ENCODE data around the gene CNTNAP5. TPM values are rescaled to one million over a fixed set of nuclear protein-coding genes. Genes with fewer than 3 reads are reported as not detected.

Gene CNTNAP5
- total RNA-seq, 1 donor from 2014 or later = not detected

GRCh38 chr2:124079045-124079444 lies 54.0 kb downstream of the CNTNAP5 start:
- H3K27ac ChIP-seq = no peak overlapping the region
- H3K4me1 Mint-ChIP-seq = no peaks in the 10 kb centered on the region
- H2AFZ ChIP-seq (replicated peaks) = no peak overlapping the region
- peaks cover 2% of the 10 kb centered on the region for H3K27me3 Mint-ChIP-seq (ENCODE audit: insufficient read depth, low read depth)
- H3K9me3 ChIP-seq (ENCODE audit: low read depth) = no peaks in the 10 kb centered on the region
- H3K79me2 ChIP-seq (ENCODE audit: low read depth) = no peaks in the 10 kb centered on the region
- H3K27ac Mint-ChIP-seq = no peak overlapping the region
- H3K36me3 ChIP-seq = no peaks in the 10 kb centered on the region
- DNase-seq (ENCODE audit: low spot score) = no peak
- H3K27me3 ChIP-seq = no peaks in the 10 kb centered on the region
- no peak overlapping the region for H3K4me3 ChIP-seq
- H3K9me3 Mint-ChIP-seq = peaks cover 3% of the 10 kb centered on the region
- TF ChIP-seq CTCF (IDR thresholded peaks at IDR 0.05) = no peak
- no peak for TF ChIP-seq EZH2 (IDR thresholded peaks at IDR 0.05)
- TF ChIP-seq EZH2phosphoT487 (IDR thresholded peaks at IDR 0.05) = no peak
- H3K9ac ChIP-seq = no peak overlapping the region
- no peak overlapping the region for H3K4me3 Mint-ChIP-seq
- H4K20me1 ChIP-seq (ENCODE audit: low read depth) = no peaks in the 10 kb centered on the region
- no peaks in the 10 kb centered on the region for H3K36me3 Mint-ChIP-seq
- H3K4me1 ChIP-seq = no peaks in the 10 kb centered on the region
- no peak overlapping the region for H3K4me2 ChIP-seq
- H3F3A ChIP-seq (ENCODE audit: low read depth) = no peaks in the 10 kb centered on the region

- H3F3A ChIP-seq (ENCODE audit: low read depth) = no peaks in the 10 kb centered on the region
- no peak overlapping the region for H3K4me2 ChIP-seq
- no peak overlapping the region for H2AFZ ChIP-seq (replicated peaks)
- no peak overlapping the region for H3K4me3 ChIP-seq
- no peak overlapping the region for H3K27ac ChIP-seq
- H3K9me3 Mint-ChIP-seq = peaks cover 5% of the 10 kb centered on the region
- no peaks in the 10 kb centered on the region for H3K27me3 ChIP-seq
- H4K20me1 ChIP-seq (ENCODE audit: low read depth) = no peaks in the 10 kb centered on the region
- no peak for DNase-seq (ENCODE audit: low spot score)
- H3K36me3 Mint-ChIP-seq = no peaks in the 10 kb centered on the region
- H3K36me3 ChIP-seq = no peaks in the 10 kb centered on the region
- H3K27me3 Mint-ChIP-seq (ENCODE audit: insufficient read depth, low read depth) = peaks cover 2% of the 10 kb centered on the region
- no peaks in the 10 kb centered on the region for H3K4me1 ChIP-seq
- no peak for TF ChIP-seq CTCF (IDR thresholded peaks at IDR 0.05)
- TF ChIP-seq EZH2 (IDR thresholded peaks at IDR 0.05) = no peak
- TF ChIP-seq EZH2phosphoT487 (IDR thresholded peaks at IDR 0.05) = no peak
- no peak overlapping the region for H3K4me3 Mint-ChIP-seq
- no peak overlapping the region for H3K9ac ChIP-seq
- H3K27ac Mint-ChIP-seq = no peak overlapping the region
- no peaks in the 10 kb centered on the region for H3K79me2 ChIP-seq (ENCODE audit: low read depth)
- H3K4me1 Mint-ChIP-seq = no peaks in the 10 kb centered on the region
- H3K9me3 ChIP-seq (ENCODE audit: low read depth) = no peaks in the 10 kb centered on the region
Measured at GRCh38 chr2:124080281-124081153, 55.4 kb downstream of the CNTNAP5 start.

GRCh38 chr2:124081154-124081716 lies 56.1 kb downstream of the CNTNAP5 start:
- no peak overlapping the region for H2AFZ ChIP-seq (replicated peaks)
- TF ChIP-seq CTCF (IDR thresholded peaks at IDR 0.05) = no peak
- no peak for TF ChIP-seq EZH2 (IDR thresholded peaks at IDR 0.05)
- TF ChIP-seq EZH2phosphoT487 (IDR thresholded peaks at IDR 0.05) = no peak
- H3K4me3 ChIP-seq = no peak overlapping the region
- H3K36me3 ChIP-seq = no peaks in the 10 kb centered on the region
- H3K27me3 Mint-ChIP-seq (ENCODE audit: insufficient read depth, low read depth) = peaks cover 2% of the 10 kb centered on the region
- no peaks in the 10 kb centered on the region for H3F3A ChIP-seq (ENCODE audit: low read depth)
- no peak overlapping the region for H3K4me3 Mint-ChIP-seq
- no peak overlapping the region for H3K27ac ChIP-seq
- no peak overlapping the region for H3K4me2 ChIP-seq
- no peaks in the 10 kb centered on the region for H3K79me2 ChIP-seq (ENCODE audit: low read depth)
- no peaks in the 10 kb centered on the region for H3K4me1 Mint-ChIP-seq
- DNase-seq (ENCODE audit: low spot score) = no peak
- H3K9me3 ChIP-seq (ENCODE audit: low read depth) = no peaks in the 10 kb centered on the region
- H3K36me3 Mint-ChIP-seq = no peaks in the 10 kb centered on the region
- H3K4me1 ChIP-seq = no peaks in the 10 kb centered on the region
- H3K9ac ChIP-seq = no peak overlapping the region
- no peaks in the 10 kb centered on the region for H3K27me3 ChIP-seq
- no peak overlapping the region for H3K27ac Mint-ChIP-seq
- H3K9me3 Mint-ChIP-seq = peaks cover 7% of the 10 kb centered on the region
- no peaks in the 10 kb centered on the region for H4K20me1 ChIP-seq (ENCODE audit: low read depth)
